Heart right ventricle (tissue), 16 donors: Measurements from ENCODE around the gene SOCS7. TPM values are rescaled to one million over a fixed set of nuclear protein-coding genes. Genes with fewer than 3 reads are reported as not detected.

Experiments
- ATAC-seq, 8 donors: fragments of 200-7000 bp; cut with Tn5 transposase; one replicate each; pipeline ENCODE4 v1.9.1; 2020; ENCODE audit warnings: mild to moderate bottlenecking in 8 of 8, moderate library complexity in 8 of 8, moderate number of reproducible peaks in 1 of 8
- DNase-seq, 2 donors: peaks; one replicate each; pipeline ENCODE4 v3.0.0-alpha.2; 2020
- H3K27ac ChIP-seq, 10 donors: fragments of 200-600 bp; sonication (generic) in 2 of 10; one replicate each; pipeline versions ENCODE4 v1.5.0 to v1.8.0; 2020 to 2022; ENCODE audit warnings: mild to moderate bottlenecking in 3 of 10
- H3K27me3 ChIP-seq, 7 donors: fragments of 200-600 bp; one replicate each; pipeline ENCODE4 v1.8.0; 2021 to 2022; ENCODE audit warnings: mild to moderate bottlenecking in 2 of 7
- H3K36me3 ChIP-seq, 9 donors: fragments of 200-600 bp; sonication (generic) in 1 of 9; one replicate each; pipeline versions ENCODE4 v1.5.0 to v1.8.0; 2020 to 2022; ENCODE audit warnings: mild to moderate bottlenecking in 2 of 9
- H3K4me1 ChIP-seq, 9 donors: fragments of 200-600 bp; sonication (generic) in 1 of 9; one replicate each; pipeline versions ENCODE4 v1.5.0 to v1.8.0; 2020 to 2022; ENCODE audit warnings: mild to moderate bottlenecking in 4 of 9
- H3K4me3 ChIP-seq, 10 donors: fragments of 200-600 bp; sonication (generic) in 2 of 10; one replicate each; pipeline versions ENCODE4 v1.5.0 to v1.8.0; 2020 to 2022; ENCODE audit warnings: mild to moderate bottlenecking in 7 of 10, moderate library complexity in 2 of 10
- H3K9me3 ChIP-seq, 11 donors: fragments of 200-600 bp in 10 of 11; sonication (generic) in 2 of 11; one replicate each; pipeline versions ENCODE4 v1.5.0 to v1.8.0; 2013 to 2022; ENCODE audit warnings: mild to moderate bottlenecking in 2 of 11, control low read depth in 1 of 11, moderate library complexity in 1 of 11
- CTCF ChIP-seq, 9 donors: fragments of 200-600 bp; sonication (generic) in 2 of 9; IDR thresholded peaks; one replicate each; pipeline versions ENCODE4 v1.5.0 to v1.8.0; 2021 to 2022; ENCODE audit warnings: antibody characterized with exemption in 9 of 9, mild to moderate bottlenecking in 5 of 9, moderate library complexity in 1 of 9
- whole genome bisulfite sequencing, 2 donors: extraction: QIAGEN DNeasy Blood & Tissue Kit; methylation state at CpG; one replicate each; pipeline ENCODE4 v1.1.7; 2013; ENCODE audit warnings: inconsistent platforms in 1 of 2; 5-methylcytosine and 5-hydroxymethylcytosine counted together
- intact Hi-C, 10 donors: fragments of 100-400 bp; cut with DNase I; formaldehyde crosslinking; loops; one replicate each; pipeline versions ENCODE4 v1.11.1 to v1.14.2; 2022
- polyA plus RNA-seq, 2 donors: library from polyadenylated mRNA; stranded (reverse); fragments of 200-250 nt; gene quantifications; one replicate each; pipeline ENCODE4 v1.2.3, GENCODE V29; 2013
- total RNA-seq, 10 donors: library from RNA; stranded (reverse); fragmentation: NEBNext Ultra II Directional in 3 of 10; extraction: Animal tissue kit (Norgen Biotek cat#: 25700) in 3 of 10; gene quantifications; one replicate each; pipeline versions ENCODE4 v1.2.1 to v1.2.4, GENCODE V29; 2021 to 2023
- donor health status: Arrhythmogenic right ventricular cardiomyopathy.
- donor health status: ischemic (EF 13 %, LVEDD 7.1; RV severe dilation, severe dysfunction).
- donor health status: healthy with polysubstance abuse.
- donor health status: DM: no; HTN: yes; CAD: no.
- donor health status: DM: no; HTN: no; CAD: no.
- donor health status: ischemic (EF 25% LVEDD 6.9; RV normal size, moderate dysfunction).
- donor health status: ischemic (EF 25% LVEDD 5.7; RV mildly dilated, moderate dysfunction).
- donor health status: healthy.
- donor health status: DM: yes; HTN: yes; CAD: no.
- donor health status: Ischemic cardiomyopathy.
- donor health status: ischemic (EF 35%, LVEDD 5.7; RV mildly dilated, moderate dysfunction).
- donor health status: nonischemic (EF 11% LVEDD 7.7; RV severe dilation, severe dysfunction).
- donor health status: DM: yes; HTN: yes; CAD: no.
- donor health status: PGD.
- donor health status: ischemic (EF 29% LVEDD 5.4; RV normal size, mild dysfunction).
- donor health status: nonischemic (EF 23%, LVEDD 6.1; RV moderate dilation, normal function).

The SOCS7 gene
- total and polyA plus RNA-seq, 12 donors = 2.9 to 23.8 (median 15.1) TPM

DNA sequence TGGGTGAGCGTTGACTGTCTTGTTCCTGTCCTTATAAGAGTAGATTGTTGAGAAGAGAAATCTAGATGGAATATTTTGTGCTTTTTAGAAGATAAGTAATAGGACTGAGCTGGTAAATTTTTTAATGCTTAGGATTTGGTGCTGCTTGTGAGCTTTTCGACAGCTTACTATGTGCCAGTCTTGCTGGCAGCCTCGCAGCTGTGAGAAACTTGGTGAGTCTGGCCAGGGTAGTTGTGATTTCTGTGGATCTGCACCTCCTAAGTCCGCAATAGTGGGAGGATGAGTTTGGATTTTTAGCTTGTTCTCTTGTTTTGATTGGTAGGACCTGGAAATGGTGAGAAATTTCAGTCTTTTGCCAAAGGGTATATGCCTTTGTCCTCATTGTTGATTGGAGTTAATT, 3.6 kb downstream of the SOCS7 start:
- H3K27ac ChIP-seq = peak overlapping the region in 1 of 10 donors; percentile 64

GRCh38 chr17:38357486-38358123, 6.0 kb downstream of the SOCS7 start:
- no peak overlapping the region for H3K4me3 ChIP-seq
- H3K9me3 ChIP-seq = no peaks in the 10 kb centered on the region
- TF ChIP-seq CTCF (IDR thresholded peaks at IDR 0.05) = no peak
- H3K36me3 ChIP-seq = peaks cover 0 to 11% (median 0%) of the 10 kb centered on the region in 9 donors
- ATAC-seq = peak in 2 of 8 donors; percentile 50 to 66
- H3K27ac ChIP-seq = peak overlapping the region in 5 of 10 donors; percentile 21 to 64 (median 51)
- peaks cover 8 to 85% (median 65%) of the 10 kb centered on the region in 9 donors for H3K4me1 ChIP-seq
- intact Hi-C loops = loop anchor here in 3 of 10 donors (5.0 to 10.0 kb wide), 3 partner anchors 40 to 837 kb away; partner anchors contain the start of gene CACNB1 (in 1 of the 3)
- no peak for DNase-seq
- WGBS, 2 donors = 30 to 40% methylated on average over 2 of the region's 2 CpGs
- no peaks in the 10 kb centered on the region for H3K27me3 ChIP-seq

More for the DNA sequence above, 3.6 kb downstream of the SOCS7 start:
- H3K4me1 ChIP-seq = peaks cover 8 to 78% (median 63%) of the 10 kb centered on the region in 9 donors
- 87 to 88% methylated on average over 4 of the region's 4 CpGs for WGBS, 2 donors
- ATAC-seq (no peak), DNase-seq (no peak)
- no peak for TF ChIP-seq CTCF (IDR thresholded peaks at IDR 0.05)
- H3K4me3 ChIP-seq = no peak overlapping the region
- H3K9me3 ChIP-seq = no peaks in the 10 kb centered on the region
- no peaks in the 10 kb centered on the region for H3K36me3 ChIP-seq
- no peaks in the 10 kb centered on the region for H3K27me3 ChIP-seq
- intact Hi-C loops = loop anchor here in 3 of 10 donors (2.0 to 10.0 kb wide), 4 partner anchors 42 to 840 kb away; partner anchors contain the start of gene CACNB1 (in 1 of the 3)

- WGBS, 2 donors = 50 to 64% methylated on average over 9 of the region's 9 CpGs
- no peak for DNase-seq
- peaks cover 8 to 78% (median 54%) of the 10 kb centered on the region in 9 donors for H3K4me1 ChIP-seq
- peak overlapping the region in 4 of 10 donors; percentile 36 to 49 (median 38) for H3K27ac ChIP-seq
- H3K9me3 ChIP-seq = no peaks in the 10 kb centered on the region
- peak in 4 of 8 donors; percentile 25 to 49 (median 40) for ATAC-seq
- intact Hi-C loops = loop anchor here in 3 of 10 donors (5.0 to 10.0 kb wide), 3 partner anchors 38 to 836 kb away; partner anchors contain the start of gene CACNB1 (in 1 of the 3)
- no peak for TF ChIP-seq CTCF (IDR thresholded peaks at IDR 0.05)
- H3K27me3 ChIP-seq = no peaks in the 10 kb centered on the region
- no peak overlapping the region for H3K4me3 ChIP-seq
- H3K36me3 ChIP-seq = peaks cover 0 to 20% (median 0%) of the 10 kb centered on the region in 9 donors
These were observed 7.2 kb downstream of the SOCS7 start for GRCh38 chr17:38358586-38359513.
